Measurements from ENCODE around the gene HINFP.
A peak's percentile ranks its signal among the peaks of the same experiment; 100 is the strongest.

HINFP gene

DNA sequence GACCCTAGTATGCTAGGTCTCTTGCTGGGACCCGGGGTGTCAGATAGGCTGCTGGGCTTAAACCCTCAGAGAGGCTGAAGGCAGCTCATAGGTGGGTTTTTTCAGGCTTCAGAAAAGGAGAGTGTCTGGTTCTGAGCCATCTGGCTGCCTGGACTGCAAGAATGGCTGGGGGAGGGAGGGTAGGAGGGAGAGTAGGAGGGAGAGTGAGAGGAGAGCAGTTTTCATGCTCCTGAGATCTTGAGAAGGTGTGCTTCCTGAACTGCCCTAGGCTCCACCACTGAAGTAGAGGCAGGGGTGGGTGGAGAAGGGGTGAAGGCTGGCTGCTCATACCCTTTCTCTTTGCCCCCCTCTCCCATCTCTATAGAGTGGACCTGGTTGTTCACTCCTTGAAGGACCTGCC, 32.1 kb upstream of the HINFP start:
- TF ChIP-seq CTCF (IDR thresholded peaks at IDR 0.05; ENCODE audit: poor library complexity, severe bottlenecking): no peak
- H3K36me3 ChIP-seq (ENCODE audit: low read depth): peaks cover 29% of the 10 kb centered on the region
- ATAC-seq (ENCODE audit: low read depth) (no peak), DNase-seq (ENCODE audit: low spot score) (no peak)
- no peak overlapping the region for H3K4me3 ChIP-seq (ENCODE audit: severe bottlenecking)
- H3K4me1 ChIP-seq (ENCODE audit: insufficient read depth, poor library complexity, severe bottlenecking): peaks cover 12% of the 10 kb centered on the region
- H3K27ac ChIP-seq (ENCODE audit: poor library complexity, severe bottlenecking): no peak overlapping the region
- H3K27me3 ChIP-seq (ENCODE audit: insufficient read depth, poor library complexity, severe bottlenecking): no peaks in the 10 kb centered on the region
- H3K9me3 ChIP-seq (ENCODE audit: severe bottlenecking): no peaks in the 10 kb centered on the region

DNA sequence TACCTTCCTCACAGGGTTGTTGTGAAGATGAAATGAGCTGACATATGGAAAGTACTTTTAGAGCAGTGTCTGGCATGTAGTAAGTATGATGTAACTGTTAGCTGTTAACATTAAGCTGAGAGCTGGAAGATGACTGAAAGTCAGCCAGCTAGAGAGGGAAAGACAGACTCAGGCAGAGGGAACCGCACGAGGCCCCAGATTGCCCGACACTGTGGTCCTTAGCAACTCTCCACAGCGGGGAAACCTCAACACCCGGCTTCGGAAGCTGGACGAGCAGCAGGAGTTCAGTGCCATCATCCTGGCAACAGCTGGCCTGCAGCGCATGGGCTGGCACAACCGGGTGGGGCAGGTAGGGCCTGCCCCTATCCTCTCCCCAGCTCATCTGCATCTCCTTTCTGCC, 30.2 kb upstream of the HINFP start:
- ATAC-seq (ENCODE audit: low read depth) (no peak), DNase-seq (ENCODE audit: low spot score) (no peak)
- no peak overlapping the region for H3K27ac ChIP-seq (ENCODE audit: poor library complexity, severe bottlenecking)
- no peak for TF ChIP-seq CTCF (IDR thresholded peaks at IDR 0.05; ENCODE audit: poor library complexity, severe bottlenecking)
- H3K4me3 ChIP-seq (ENCODE audit: severe bottlenecking): no peak overlapping the region
- peaks cover 33% of the 10 kb centered on the region for H3K36me3 ChIP-seq (ENCODE audit: low read depth)
- H3K4me1 ChIP-seq (ENCODE audit: insufficient read depth, poor library complexity, severe bottlenecking): peaks cover 8% of the 10 kb centered on the region
- H3K9me3 ChIP-seq (ENCODE audit: severe bottlenecking): no peaks in the 10 kb centered on the region
- H3K27me3 ChIP-seq (ENCODE audit: insufficient read depth, poor library complexity, severe bottlenecking): no peaks in the 10 kb centered on the region

GRCh38 chr11:119091966-119092879, 29.2 kb upstream of the HINFP start:
- H3K4me3 ChIP-seq (ENCODE audit: severe bottlenecking): peak overlapping the region; percentile 98
- peaks cover 40% of the 10 kb centered on the region for H3K36me3 ChIP-seq (ENCODE audit: low read depth)
- peak overlapping the region; percentile 77 for H3K27ac ChIP-seq (ENCODE audit: poor library complexity, severe bottlenecking)
- TF ChIP-seq CTCF (IDR thresholded peaks at IDR 0.05; ENCODE audit: poor library complexity, severe bottlenecking): no peak
- H3K27me3 ChIP-seq (ENCODE audit: insufficient read depth, poor library complexity, severe bottlenecking): no peaks in the 10 kb centered on the region
- H3K9me3 ChIP-seq (ENCODE audit: severe bottlenecking): no peaks in the 10 kb centered on the region
- no peak for ATAC-seq (ENCODE audit: low read depth)
- H3K4me1 ChIP-seq (ENCODE audit: insufficient read depth, poor library complexity, severe bottlenecking): peaks cover 6% of the 10 kb centered on the region
- DNase-seq (ENCODE audit: low spot score): no peak

GRCh38 chr11:119092880-119093842, 28.2 kb upstream of the HINFP start:
- Histone ChIP-seq H3K4me1 (ENCODE audit: insufficient read depth, poor library complexity, severe bottlenecking) (no peaks in the 10 kb centered on the region), H3K27me3 (ENCODE audit: insufficient read depth, poor library complexity, severe bottlenecking) (no peaks in the 10 kb centered on the region), H3K9me3 (ENCODE audit: severe bottlenecking) (no peaks in the 10 kb centered on the region), H3K4me3 (ENCODE audit: severe bottlenecking) (peak overlapping the region; percentile 98), H3K27ac (ENCODE audit: poor library complexity, severe bottlenecking) (peak overlapping the region; percentile 77), H3K36me3 (ENCODE audit: low read depth) (peaks cover 49% of the 10 kb centered on the region)
- no peak for DNase-seq (ENCODE audit: low spot score)
- no peak for ATAC-seq (ENCODE audit: low read depth)
- TF ChIP-seq CTCF (IDR thresholded peaks at IDR 0.05; ENCODE audit: poor library complexity, severe bottlenecking): no peak
